Kidney capillary endothelial cell (primary cell): ENCODE measurements around the gene RNASEH2B.

ENCODE experiments used
- DNase-seq: peaks from one replicate; pipeline ENCODE4 v3.0.0-alpha.2; 2018; ENCODE audit warnings: low spot score

The RNASEH2B gene

GRCh38 chr13:50909605-50910484 lies at the start of gene RNASEH2B:
Gene RNASEH2B, plus strand, starts transcription at chr13:50909791. Its CDS starts 286 bp downstream, at chr13:50910077.
- DNase-seq, result peak; percentile 51

- DNase-seq, result no peak
Measured at GRCh38 chr13:50864492-50864891, 45.1 kb upstream of the RNASEH2B start.

- no peak for DNase-seq
Measured at GRCh38 chr13:50866817-50867636, 42.6 kb upstream of the RNASEH2B start.

- DNase-seq, result no peak
Measured at GRCh38 chr13:50867637-50867945, 42.0 kb upstream of the RNASEH2B start.

GRCh38 chr13:50871405-50871804 lies 38.2 kb upstream of the RNASEH2B start:
- no peak for DNase-seq

GRCh38 chr13:50873467-50873866 lies 36.1 kb upstream of the RNASEH2B start:
- DNase-seq, result no peak

- no peak for DNase-seq
Measured at GRCh38 chr13:50873991-50874390, 35.6 kb upstream of the RNASEH2B start.

- no peak for DNase-seq
Measured at GRCh38 chr13:50882816-50883435, 26.7 kb upstream of the RNASEH2B start.

- DNase-seq, result no peak
Measured at GRCh38 chr13:50883728-50884127, 25.9 kb upstream of the RNASEH2B start.

- DNase-seq, result no peak
Measured at GRCh38 chr13:50884265-50884664, 25.3 kb upstream of the RNASEH2B start.

GRCh38 chr13:50887151-50887550 lies 22.4 kb upstream of the RNASEH2B start:
- DNase-seq, result no peak

GRCh38 chr13:50888362-50888761 lies 21.2 kb upstream of the RNASEH2B start:
- no peak for DNase-seq

GRCh38 chr13:50889317-50889716 lies 20.3 kb upstream of the RNASEH2B start:
- no peak for DNase-seq

- no peak for DNase-seq
Measured at GRCh38 chr13:50891206-50891605, 18.4 kb upstream of the RNASEH2B start.

GRCh38 chr13:50892210-50892944 lies 17.2 kb upstream of the RNASEH2B start:
- DNase-seq, result no peak

- DNase-seq, result no peak
Measured at GRCh38 chr13:50893211-50893852, 16.3 kb upstream of the RNASEH2B start.

- no peak for DNase-seq
Measured at GRCh38 chr13:50894012-50894411, 15.6 kb upstream of the RNASEH2B start.

- no peak for DNase-seq
Measured at GRCh38 chr13:50894504-50894903, 15.1 kb upstream of the RNASEH2B start.

GRCh38 chr13:50898338-50898737 lies 11.3 kb upstream of the RNASEH2B start:
- DNase-seq, result no peak

GRCh38 chr13:50901701-50902100 lies 7.9 kb upstream of the RNASEH2B start:
- no peak for DNase-seq

GRCh38 chr13:50905256-50905655 lies 4.3 kb upstream of the RNASEH2B start:
- no peak for DNase-seq

GRCh38 chr13:50907781-50908180 lies 1.8 kb upstream of the RNASEH2B start:
- DNase-seq, result no peak
